DMS 273 (cell line): ENCODE measurements around the gene TCHHL1.

Experiments used
- DNase-seq: peaks from one replicate; lab custom pipeline; 2025; ENCODE audit not compliant: unreplicated experiment; lab: John Stamatoyannopoulos, UW

The TCHHL1 gene

DNA sequence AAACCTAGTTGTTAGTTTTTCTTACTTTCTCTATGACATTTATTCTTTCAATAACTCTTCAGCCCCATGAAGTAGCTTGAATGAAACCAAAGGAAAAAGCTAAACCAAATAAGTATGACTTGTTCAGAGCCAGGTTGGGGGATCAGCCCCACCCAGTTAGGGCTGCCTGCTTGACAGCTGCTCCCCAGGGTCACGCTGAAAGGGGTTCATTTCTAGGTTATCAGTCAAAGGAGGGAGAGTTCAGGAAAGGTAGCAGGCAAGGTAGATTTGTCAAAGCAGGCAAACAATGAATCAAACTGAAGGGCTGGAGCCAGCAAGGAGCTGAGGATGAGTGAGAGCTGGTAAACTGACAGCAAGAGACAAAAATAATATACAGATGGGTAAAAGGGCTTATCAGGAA, 49.0 kb downstream of the TCHHL1 start:
- DNase-seq: no peak

DNA sequence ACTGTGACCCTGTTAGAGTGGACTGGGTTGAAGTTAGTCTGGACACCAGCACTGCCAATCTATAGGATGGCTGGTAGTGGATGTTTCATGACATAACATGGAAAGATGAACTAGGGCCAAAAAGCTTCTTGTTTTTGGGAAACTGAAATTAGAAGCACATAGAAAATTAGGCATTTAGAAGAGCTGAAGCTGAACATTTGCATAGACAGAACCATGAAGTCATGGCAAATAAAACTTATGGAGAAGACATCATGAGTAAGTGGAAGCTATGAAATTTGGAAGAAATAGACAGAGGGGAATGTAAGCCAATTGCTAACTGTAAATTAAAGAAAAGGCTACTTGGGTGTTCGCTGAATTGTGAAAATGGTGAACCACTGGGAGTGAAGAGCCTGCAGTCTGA, 49.4 kb downstream of the TCHHL1 start:
- no peak for DNase-seq

DNA sequence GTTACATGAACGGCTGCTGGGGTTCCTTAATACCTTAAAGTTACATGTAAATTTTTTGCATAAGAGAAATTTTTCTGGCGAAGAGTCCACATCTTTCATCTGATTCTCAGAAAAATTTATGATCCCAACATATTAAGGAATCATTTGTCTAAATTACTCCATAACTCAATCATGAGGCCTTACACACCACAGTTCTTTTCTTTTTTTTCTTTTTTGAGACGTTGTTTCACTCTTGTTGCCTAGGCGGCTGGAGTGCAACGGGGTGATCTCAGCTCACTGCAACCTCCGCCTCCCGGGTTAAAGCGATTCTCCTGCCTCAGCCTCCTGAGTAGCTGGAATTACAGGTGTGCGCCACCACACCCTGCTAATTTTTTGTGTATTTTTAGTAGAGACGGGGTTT, 50.0 kb downstream of the TCHHL1 start:
- DNase-seq: no peak

DNA sequence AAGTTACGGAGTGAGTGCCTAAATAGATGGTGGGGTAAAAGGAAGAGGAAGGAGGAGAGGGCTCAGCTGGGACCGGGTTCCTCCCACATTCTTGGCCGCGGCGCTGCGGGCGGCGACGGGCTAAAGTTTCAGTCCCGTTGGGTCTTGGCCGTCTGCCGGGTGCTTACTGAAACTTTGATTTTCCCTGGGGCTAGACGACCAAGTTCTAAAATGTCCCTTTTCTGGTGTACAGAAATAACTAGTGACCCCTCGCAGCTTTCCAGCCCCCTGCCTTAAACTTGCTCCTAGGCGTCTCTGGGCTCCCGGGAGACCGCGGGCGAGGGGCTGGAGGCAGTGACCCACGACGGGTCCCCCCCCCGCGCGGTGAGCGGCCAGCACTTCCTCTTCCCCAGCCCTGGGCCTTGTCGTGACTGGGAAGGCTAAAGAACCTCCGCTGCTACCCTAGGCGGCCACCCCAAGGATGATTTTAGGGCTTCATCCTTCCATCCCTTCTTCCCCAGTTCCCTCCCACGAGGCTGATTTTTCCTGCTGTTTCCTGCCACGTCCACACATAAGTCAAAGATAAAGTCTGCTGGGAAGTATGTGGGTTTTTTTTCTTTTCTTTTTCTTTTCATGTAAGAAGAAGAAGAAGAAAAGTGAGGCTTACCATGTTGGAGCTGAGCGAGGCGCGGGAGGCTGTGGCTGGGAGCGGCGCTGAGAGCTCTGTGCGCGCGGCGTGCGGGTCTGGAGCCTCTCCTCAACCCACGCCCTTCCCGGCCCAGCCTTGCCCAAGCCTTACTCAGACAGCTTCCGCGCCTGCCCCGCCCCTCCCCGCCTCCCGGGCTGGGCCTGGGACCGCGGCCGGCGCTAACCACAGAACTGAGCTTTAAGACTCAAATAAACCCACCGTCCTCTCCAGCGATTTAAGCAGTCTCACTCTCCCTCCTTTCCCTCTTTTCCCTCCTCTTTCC, 52.3 kb downstream of the TCHHL1 start, which contains the start of gene S100A11:
S100A11 (minus strand) TSS at position 738 of the 950 bp plus-strand sequence; CDS start at position 649, 89 bp downstream.
- peak; percentile 80 for DNase-seq

DNA sequence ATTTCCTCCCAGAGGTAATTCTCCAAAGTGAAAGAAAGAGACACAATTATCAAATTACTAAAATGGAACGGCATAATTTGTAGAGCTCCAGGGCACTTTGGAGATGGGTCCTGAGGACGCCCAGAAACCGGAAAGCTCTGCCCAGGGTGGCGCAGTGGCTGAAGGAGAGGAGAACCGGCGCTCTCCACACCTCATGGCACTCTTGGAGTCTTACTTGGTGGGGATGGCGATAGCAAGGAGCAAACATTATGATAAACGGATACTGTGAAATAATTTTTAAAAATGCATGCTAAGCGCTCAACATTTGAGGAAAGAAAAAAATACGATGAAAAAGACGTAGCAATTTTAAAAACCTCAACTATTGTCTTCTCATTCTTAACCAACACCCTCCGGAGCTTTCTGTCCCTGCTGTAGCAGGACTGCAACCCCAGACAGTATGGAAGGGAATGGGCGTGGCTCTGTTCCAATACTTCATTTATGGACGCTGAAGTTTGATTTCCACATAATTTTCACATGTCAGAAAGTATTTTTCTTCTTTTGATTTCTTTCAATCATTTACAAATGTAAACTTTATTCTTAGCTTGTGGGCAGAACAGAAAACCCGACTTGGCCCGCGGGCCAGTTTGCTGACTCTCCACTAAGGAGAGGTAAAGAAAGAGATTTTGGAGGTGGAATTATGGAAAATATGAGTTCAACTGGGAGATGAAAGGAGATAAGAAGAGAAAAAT, 53.2 kb downstream of the TCHHL1 start:
- peak; percentile 60 for DNase-seq

DNA sequence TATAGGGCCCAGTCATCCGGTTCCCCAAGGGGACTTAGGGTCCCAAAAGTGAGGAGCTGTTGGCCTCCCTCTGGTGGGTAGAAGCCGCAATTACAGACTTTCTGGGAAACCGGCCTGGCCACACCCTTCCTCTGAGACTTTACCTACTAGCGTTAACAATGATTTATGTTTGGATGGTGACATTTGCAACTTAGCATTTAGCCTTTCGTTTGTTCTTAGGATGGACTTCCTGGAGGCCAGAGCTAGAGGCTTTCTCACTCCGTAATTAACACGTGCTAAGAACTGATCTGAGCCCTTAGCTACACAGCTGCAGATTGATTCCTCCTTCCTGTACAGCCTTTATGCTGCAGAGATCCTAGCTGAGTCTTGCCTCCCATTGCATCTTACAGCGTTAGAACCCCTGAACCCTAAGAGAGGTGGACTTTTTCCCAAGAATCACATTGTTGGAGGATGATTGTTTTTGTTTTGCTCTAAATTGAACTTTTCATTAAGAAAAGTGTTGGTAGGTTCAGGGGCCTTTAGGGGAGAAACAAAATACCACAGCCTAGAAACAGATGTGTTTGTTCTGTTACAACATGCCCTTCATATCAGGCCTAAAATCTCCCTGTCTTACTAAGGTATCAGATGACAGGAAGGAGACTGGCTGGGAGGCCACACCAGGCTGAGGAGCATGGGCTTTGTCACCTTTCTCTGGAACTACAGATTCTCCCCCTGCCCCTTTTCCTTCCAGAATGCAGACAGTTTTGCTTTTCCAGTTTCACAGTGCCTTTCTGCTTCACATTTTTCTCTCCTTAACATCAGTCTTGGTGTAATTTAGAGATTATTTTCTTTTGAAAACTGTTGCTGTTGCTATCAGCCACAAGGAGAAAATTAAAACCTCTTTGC, 54.0 kb downstream of the TCHHL1 start:
- DNase-seq: peak; percentile 87

DNA sequence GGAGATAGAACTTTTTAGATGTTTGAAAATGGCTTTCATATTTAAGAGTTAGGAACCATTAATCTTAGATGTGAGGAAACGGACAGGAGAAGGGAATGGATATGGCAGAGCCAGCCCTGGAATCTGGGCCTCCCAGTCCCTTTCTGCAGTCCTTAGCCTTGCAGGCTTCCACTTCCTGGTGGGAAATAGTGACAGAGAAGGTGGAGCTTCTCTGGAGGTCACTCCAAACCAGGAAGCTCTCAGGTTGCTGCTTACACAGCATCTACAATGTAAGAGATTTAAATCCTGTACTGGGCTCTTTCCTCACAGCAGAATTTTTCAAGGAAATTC, 54.6 kb downstream of the TCHHL1 start:
- no peak for DNase-seq
